ENCODE results near the gene CTSS.
"Not testable (repeated sequence)": the region's sequence is repeated elsewhere in the genome, so short reads cannot be mapped to it uniquely, and the experiment has no call there.

The CTSS gene

GRCh38 chr1:150765296-150765976 is at the start of gene CTSS:
CTSS (minus strand) TSS chr1:150765778; CDS start chr1:150764763, 1,015 bp downstream.
- no peak for DNase-seq

- peak; percentile 79 to 95 for DNase-seq
Measured at GRCh38 chr1:150813028-150813707, 47.6 kb upstream of the CTSS start.

- peak; percentile 90 to 91 for DNase-seq
Measured at GRCh38 chr1:150810958-150811659, 45.5 kb upstream of the CTSS start.

- no peak for DNase-seq
Measured at GRCh38 chr1:150809651-150810050, 44.1 kb upstream of the CTSS start.

- DNase-seq, result no peak
Measured at GRCh38 chr1:150808846-150809245, 43.3 kb upstream of the CTSS start.

- no peak for DNase-seq
Measured at GRCh38 chr1:150808121-150808520, 42.5 kb upstream of the CTSS start, which contains the start of gene CTSK. CTSK (minus strand) TSS chr1:150808260; CDS start chr1:150806805, 1,455 bp downstream.

- DNase-seq, result no peak
Measured at GRCh38 chr1:150807249-150808023, 41.9 kb upstream of the CTSS start.

GRCh38 chr1:150805899-150806298 is 40.3 kb upstream of the CTSS start:
- DNase-seq, result no peak

GRCh38 chr1:150804671-150805070 is 39.1 kb upstream of the CTSS start:
- no peak for DNase-seq

- no peak for DNase-seq
Measured at GRCh38 chr1:150799089-150799488, 33.5 kb upstream of the CTSS start.

- DNase-seq, result peak; percentile 24 to 34
Measured at GRCh38 chr1:150798525-150798924, 32.9 kb upstream of the CTSS start.

- DNase-seq, result no peak
Measured at GRCh38 chr1:150796374-150796773, 30.8 kb upstream of the CTSS start.

- DNase-seq, result not testable (repeated sequence)
Measured at GRCh38 chr1:150793778-150794177, 28.2 kb upstream of the CTSS start.

GRCh38 chr1:150793221-150793620 is 27.6 kb upstream of the CTSS start:
- no peak for DNase-seq

- no peak for DNase-seq
Measured at GRCh38 chr1:150791585-150791984, 26.0 kb upstream of the CTSS start.

GRCh38 chr1:150789396-150789795 is 23.8 kb upstream of the CTSS start:
- no peak for DNase-seq

GRCh38 chr1:150788946-150789345 is 23.4 kb upstream of the CTSS start:
- no peak for DNase-seq

- DNase-seq, result no peak
Measured at GRCh38 chr1:150787455-150787854, 21.9 kb upstream of the CTSS start.

- no peak for DNase-seq
Measured at GRCh38 chr1:150780510-150780909, 14.9 kb upstream of the CTSS start.

GRCh38 chr1:150778409-150778808 is 12.8 kb upstream of the CTSS start:
- DNase-seq, result no peak

- DNase-seq, result no peak
Measured at GRCh38 chr1:150777544-150777943, 12.0 kb upstream of the CTSS start.

GRCh38 chr1:150775931-150776505 is 10.4 kb upstream of the CTSS start:
- not testable (repeated sequence) for DNase-seq

GRCh38 chr1:150775276-150775675 is 9.7 kb upstream of the CTSS start:
- no peak for DNase-seq
